GM23338 (cell line): Measurements from ENCODE around the gene NR2C1. TPM values are rescaled to one million over a fixed set of nuclear protein-coding genes. Genes with fewer than 3 reads are reported as not detected.

Experiments
- ATAC-seq: fragments of 200-7000 bp; cut with Tn5 transposase; 3 replicates; pipeline ENCODE4 v1.9.1; 2020
- DNase-seq: peaks from one replicate; pipeline ENCODE4 v3.0.0-alpha.2; 2015; ENCODE audit warnings: low spot score
- H2AFZ ChIP-seq: fragments of 200-600 bp; sonication (generic); 2 replicates; pipeline ENCODE4 v1.8.0; 2016; ENCODE audit warnings: antibody characterized with exemption, mild to moderate bottlenecking, moderate library complexity
- H3F3A ChIP-seq: fragments of 200-600 bp; sonication (generic); replicated peaks from 2 replicates; pipeline ENCODE4 v1.8.0; 2017; ENCODE audit warnings: antibody characterized with exemption, mixed run types, low read depth
- H3K27ac ChIP-seq: fragments of 200-600 bp; sonication (generic); 2 replicates; pipeline ENCODE4 v1.6.1; 2016; ENCODE audit warnings: low read depth
- H3K27me3 ChIP-seq: fragments of 200-600 bp; sonication (generic); 2 replicates; pipeline ENCODE4 v1.8.0; 2016; ENCODE audit warnings: mild to moderate bottlenecking, mixed run types, moderate library complexity; ENCODE audit not compliant: insufficient read depth
- H3K36me3 ChIP-seq: fragments of 200-600 bp; sonication (generic); 2 replicates; pipeline ENCODE4 v1.8.0; 2016; ENCODE audit warnings: mild to moderate bottlenecking; ENCODE audit not compliant: insufficient read depth
- H3K4me1 ChIP-seq: fragments of 200-600 bp; sonication (generic); 2 replicates; pipeline ENCODE4 v1.8.0; 2016; ENCODE audit warnings: mild to moderate bottlenecking, moderate library complexity; ENCODE audit not compliant: insufficient read depth
- H3K4me2 ChIP-seq: fragments of 200-600 bp; sonication (generic); 2 replicates; pipeline ENCODE4 v1.7.1; 2017; ENCODE audit warnings: mixed run types
- H3K4me3 ChIP-seq: fragments of 200-600 bp; sonication (generic); 2 replicates; pipeline ENCODE4 v1.6.1; 2016; ENCODE audit warnings: mixed run types
- H3K79me2 ChIP-seq: fragments of 200-600 bp; sonication (generic); replicated peaks from 2 replicates; pipeline ENCODE4 v1.8.0; 2017; ENCODE audit warnings: mild to moderate bottlenecking; ENCODE audit not compliant: insufficient read depth
- H3K9me2 ChIP-seq: fragments of 200-600 bp; sonication (generic); 2 replicates; pipeline ENCODE4 v1.8.0; 2017; ENCODE audit not compliant: insufficient read depth
- H4K20me1 ChIP-seq: fragments of 200-600 bp; sonication (generic); replicated peaks from 2 replicates; pipeline ENCODE4 v1.8.0; 2017; ENCODE audit warnings: mild to moderate bottlenecking; ENCODE audit not compliant: insufficient read depth
- H3K27ac Mint-ChIP-seq: 2 replicates; pipeline ENCODE4 v1.8.0; 2020; ENCODE audit warnings: inconsistent platforms, mild to moderate bottlenecking, moderate library complexity, mixed read lengths
- H3K27me3 Mint-ChIP-seq: 3 replicates; pipeline ENCODE4 v1.8.0; 2022; ENCODE audit warnings: low read depth, mild to moderate bottlenecking, moderate library complexity, mixed read lengths, inconsistent platforms; ENCODE audit not compliant: insufficient read depth, poor library complexity
- H3K36me3 Mint-ChIP-seq: 3 replicates; pipeline ENCODE4 v1.8.0; 2021; ENCODE audit warnings: low read depth, mild to moderate bottlenecking, inconsistent platforms, moderate library complexity, mixed read lengths
- H3K4me1 Mint-ChIP-seq: 3 replicates; pipeline ENCODE4 v1.8.0; 2020; ENCODE audit warnings: mild to moderate bottlenecking, inconsistent platforms, mixed read lengths
- H3K4me3 Mint-ChIP-seq: 3 replicates; pipeline ENCODE4 v1.8.0; 2021; ENCODE audit warnings: moderate library complexity, mild to moderate bottlenecking, inconsistent platforms, mixed read lengths
- H3K9me3 Mint-ChIP-seq: 3 replicates; pipeline ENCODE4 v1.8.0; 2020; ENCODE audit warnings: moderate library complexity, mild to moderate bottlenecking, inconsistent platforms, mixed read lengths
- CREB1 ChIP-seq: fragments of 250-450 bp; sonication (Bioruptor Pico); IDR thresholded peaks from 2 replicates; pipeline ENCODE4 v1.5.0; 2020; ENCODE audit warnings: low read depth, mild to moderate bottlenecking, moderate library complexity
- ETS1 ChIP-seq: IDR thresholded peaks from 2 replicates; pipeline ENCODE4 v1.6.1; 2016; ENCODE audit warnings: antibody characterized with exemption
- EZH2 ChIP-seq: fragments of 200-600 bp; sonication (generic); IDR thresholded peaks from one replicate; pipeline ENCODE4 v1.8.0; 2017; ENCODE audit warnings: antibody characterized with exemption, mild to moderate bottlenecking, low read depth; ENCODE audit not compliant: unreplicated experiment
- EZH2phosphoT487 ChIP-seq: fragments of 200-600 bp; sonication (generic); IDR thresholded peaks from one replicate; pipeline ENCODE4 v1.8.1; 2018; ENCODE audit warnings: antibody characterized with exemption; ENCODE audit not compliant: unreplicated experiment
- JUNB ChIP-seq: IDR thresholded peaks from one replicate; pipeline ENCODE4 v1.6.1; 2016; ENCODE audit warnings: antibody characterized with exemption; ENCODE audit not compliant: unreplicated experiment
- NANOG ChIP-seq: IDR thresholded peaks from 2 replicates; pipeline ENCODE4 v1.6.1; 2016; ENCODE audit warnings: antibody characterized with exemption, borderline replicate concordance
- POLR2AphosphoS5 ChIP-seq: IDR thresholded peaks from 2 replicates; pipeline ENCODE4 v1.6.1; 2016; ENCODE audit warnings: antibody characterized with exemption, low read depth
- STAT1 ChIP-seq: IDR thresholded peaks from one replicate; pipeline ENCODE4 v1.6.1; 2016; ENCODE audit warnings: antibody characterized with exemption; ENCODE audit not compliant: unreplicated experiment
- ZNF114 ChIP-seq: fragments of 250-450 bp; sonication (Bioruptor Pico); IDR thresholded peaks from 2 replicates; pipeline ENCODE4 v1.5.0; 2020; ENCODE audit warnings: mild to moderate bottlenecking, moderate library complexity
- ZNF331 ChIP-seq: fragments of 250-450 bp; sonication (Bioruptor Pico); IDR thresholded peaks from 2 replicates; pipeline ENCODE4 v1.5.0; 2020; ENCODE audit warnings: low read depth, mild to moderate bottlenecking, moderate library complexity
- ZNF462 ChIP-seq: fragments of 250-450 bp; sonication (Bioruptor Pico); IDR thresholded peaks from 2 replicates; pipeline ENCODE4 v1.5.0; 2020; ENCODE audit warnings: mild to moderate bottlenecking, moderate library complexity
- polyA plus RNA-seq: library from polyadenylated mRNA; unstranded; fragments of >200 nt; fragmentation: Nextera tagmentation; extraction: Ambion mirVana; gene quantifications from 2 replicates; pipeline ENCODE4 v1.2.1, GENCODE V29; 2016
- total RNA-seq: library from RNA; depleted of rRNA; stranded (reverse); fragments of >200 nt; shearing (Covaris generic); gene quantifications from 2 replicates; pipeline ENCODE4 v1.2.3, GENCODE V29; 2014
- TF ChIP-seq, protein P1 (sequence below), 2 experiments: fragments of 200-600 bp in 1 of 2; sonication (generic) in 1 of 2; conservative IDR thresholded peaks; 2 replicates each; pipeline versions ENCODE4 v1.5.1 to v1.6.1; 2016 to 2017; ENCODE audit warnings: antibody characterized with exemption in 2 of 2, low read depth in 2 of 2, mild to moderate bottlenecking in 2 of 2, moderate library complexity in 1 of 2
- TF ChIP-seq, protein P2 (sequence below): IDR thresholded peaks from one replicate; pipeline ENCODE4 v1.6.1; 2018; ENCODE audit warnings: antibody characterized with exemption; ENCODE audit not compliant: unreplicated experiment

Gene NR2C1
- total and polyA plus RNA-seq, 2 experiments from 2014 or later, result 41.1 to 45.3 TPM

DNA sequence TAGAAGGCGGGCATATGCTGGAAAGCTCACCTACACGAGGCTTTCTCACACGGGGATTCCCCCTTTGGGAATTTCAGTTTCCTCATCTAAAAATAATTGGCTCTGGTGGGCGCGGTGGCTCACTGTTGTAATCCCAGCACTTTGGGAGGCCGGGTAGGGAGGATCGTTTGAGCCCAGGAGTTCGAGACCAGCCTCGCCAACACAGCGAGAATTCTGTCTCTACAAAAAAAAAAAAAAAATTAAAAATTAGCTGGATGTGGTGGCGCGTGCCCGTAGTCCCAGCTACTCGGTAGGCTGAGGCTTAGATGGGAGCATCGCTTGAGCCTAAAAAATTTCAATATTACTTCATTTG is 69.5 kb downstream of the NR2C1 start:
- peaks cover 9% of the 10 kb centered on the region; the same call in 2 of the 3 replicates for H3K9me3 Mint-ChIP-seq
- TF ChIP-seq ZNF331 (CRISPR knock-in tag) (no peak), ZNF462 (CRISPR knock-in tag) (no peak), EZH2phosphoT487 (no peak), STAT1 (no peak), NANOG (no peak), EZH2 (no peak), CREB1 (no peak), POLR2AphosphoS5 (no peak), JUNB (no peak), ETS1 (no peak), ZNF114 (CRISPR knock-in tag) (no peak)
- TF ChIP-seq, protein P1, sequence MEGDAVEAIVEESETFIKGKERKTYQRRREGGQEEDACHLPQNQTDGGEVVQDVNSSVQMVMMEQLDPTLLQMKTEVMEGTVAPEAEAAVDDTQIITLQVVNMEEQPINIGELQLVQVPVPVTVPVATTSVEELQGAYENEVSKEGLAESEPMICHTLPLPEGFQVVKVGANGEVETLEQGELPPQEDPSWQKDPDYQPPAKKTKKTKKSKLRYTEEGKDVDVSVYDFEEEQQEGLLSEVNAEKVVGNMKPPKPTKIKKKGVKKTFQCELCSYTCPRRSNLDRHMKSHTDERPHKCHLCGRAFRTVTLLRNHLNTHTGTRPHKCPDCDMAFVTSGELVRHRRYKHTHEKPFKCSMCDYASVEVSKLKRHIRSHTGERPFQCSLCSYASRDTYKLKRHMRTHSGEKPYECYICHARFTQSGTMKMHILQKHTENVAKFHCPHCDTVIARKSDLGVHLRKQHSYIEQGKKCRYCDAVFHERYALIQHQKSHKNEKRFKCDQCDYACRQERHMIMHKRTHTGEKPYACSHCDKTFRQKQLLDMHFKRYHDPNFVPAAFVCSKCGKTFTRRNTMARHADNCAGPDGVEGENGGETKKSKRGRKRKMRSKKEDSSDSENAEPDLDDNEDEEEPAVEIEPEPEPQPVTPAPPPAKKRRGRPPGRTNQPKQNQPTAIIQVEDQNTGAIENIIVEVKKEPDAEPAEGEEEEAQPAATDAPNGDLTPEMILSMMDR (conservative IDR thresholded peaks at IDR 0.05; ENCODE audit: low read depth in 2 of 2), result no peak
- TF ChIP-seq, protein P2, sequence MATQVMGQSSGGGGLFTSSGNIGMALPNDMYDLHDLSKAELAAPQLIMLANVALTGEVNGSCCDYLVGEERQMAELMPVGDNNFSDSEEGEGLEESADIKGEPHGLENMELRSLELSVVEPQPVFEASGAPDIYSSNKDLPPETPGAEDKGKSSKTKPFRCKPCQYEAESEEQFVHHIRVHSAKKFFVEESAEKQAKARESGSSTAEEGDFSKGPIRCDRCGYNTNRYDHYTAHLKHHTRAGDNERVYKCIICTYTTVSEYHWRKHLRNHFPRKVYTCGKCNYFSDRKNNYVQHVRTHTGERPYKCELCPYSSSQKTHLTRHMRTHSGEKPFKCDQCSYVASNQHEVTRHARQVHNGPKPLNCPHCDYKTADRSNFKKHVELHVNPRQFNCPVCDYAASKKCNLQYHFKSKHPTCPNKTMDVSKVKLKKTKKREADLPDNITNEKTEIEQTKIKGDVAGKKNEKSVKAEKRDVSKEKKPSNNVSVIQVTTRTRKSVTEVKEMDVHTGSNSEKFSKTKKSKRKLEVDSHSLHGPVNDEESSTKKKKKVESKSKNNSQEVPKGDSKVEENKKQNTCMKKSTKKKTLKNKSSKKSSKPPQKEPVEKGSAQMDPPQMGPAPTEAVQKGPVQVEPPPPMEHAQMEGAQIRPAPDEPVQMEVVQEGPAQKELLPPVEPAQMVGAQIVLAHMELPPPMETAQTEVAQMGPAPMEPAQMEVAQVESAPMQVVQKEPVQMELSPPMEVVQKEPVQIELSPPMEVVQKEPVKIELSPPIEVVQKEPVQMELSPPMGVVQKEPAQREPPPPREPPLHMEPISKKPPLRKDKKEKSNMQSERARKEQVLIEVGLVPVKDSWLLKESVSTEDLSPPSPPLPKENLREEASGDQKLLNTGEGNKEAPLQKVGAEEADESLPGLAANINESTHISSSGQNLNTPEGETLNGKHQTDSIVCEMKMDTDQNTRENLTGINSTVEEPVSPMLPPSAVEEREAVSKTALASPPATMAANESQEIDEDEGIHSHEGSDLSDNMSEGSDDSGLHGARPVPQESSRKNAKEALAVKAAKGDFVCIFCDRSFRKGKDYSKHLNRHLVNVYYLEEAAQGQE, result no peak
- H3K9me2 ChIP-seq, result no peaks in the 10 kb centered on the region
- ATAC-seq (no peak; the same call in 2 of the 3 replicates), DNase-seq (no peak)
- H3K4me1 Mint-ChIP-seq, result peaks cover 4% of the 10 kb centered on the region
- peak overlapping the region; percentile 96; the same call in 1 of the 2 replicates for H3K27ac Mint-ChIP-seq
- H3K36me3 ChIP-seq, result peaks cover 5% of the 10 kb centered on the region; the same call in 1 of the 2 replicates
- H3K27me3 ChIP-seq, result no peaks in the 10 kb centered on the region
- peaks cover 7% of the 10 kb centered on the region; the same call in 2 of the 3 replicates for H3K36me3 Mint-ChIP-seq
- H3K4me3 ChIP-seq, result peak overlapping the region; percentile 80
- H3K79me2 ChIP-seq, result peaks cover 33% of the 10 kb centered on the region
- H3K4me1 ChIP-seq, result no peaks in the 10 kb centered on the region
- H3K27me3 Mint-ChIP-seq, result peaks cover 9% of the 10 kb centered on the region
- no peaks in the 10 kb centered on the region for H4K20me1 ChIP-seq
- no peak overlapping the region for H3K27ac ChIP-seq
- H2AFZ ChIP-seq, result no peak overlapping the region; the same call in 1 of the 2 replicates
- peak overlapping the region; percentile 97 for H3K4me3 Mint-ChIP-seq
- no peak overlapping the region for H3K4me2 ChIP-seq
- H3F3A ChIP-seq, result no peaks in the 10 kb centered on the region
